Subcutaneous preadipocyte (primary cell): ENCODE data around the gene PSAP. TPM values are rescaled to one million over a fixed set of nuclear protein-coding genes. Genes with fewer than 3 reads are reported as not detected.

Source experiments
- small RNA-seq: library from RNA; depleted of rRNA; stranded (forward); fragments of <200 nt; gene quantifications from one replicate; pipeline ENCODE3, GENCODE V24; 2012
- total RNA-seq: library from RNA; depleted of rRNA; stranded (reverse); fragments of >200 nt; gene quantifications from 2 replicates; pipeline ENCODE4 v1.2.3, GENCODE V29; 2012

PSAP gene
- 371 and 686 TPM in 2 replicates for total RNA-seq

GRCh38 chr10:71850743-71851464 is at the start of gene PSAP:
PSAP (minus strand) TSS chr10:71851251; CDS start chr10:71851221, 30 bp downstream.

GRCh38 chr10:71773221-71773971 is 77.7 kb downstream of the PSAP start, which contains the start of gene VSIR:
VSIR (minus strand) TSS chr10:71773520; CDS start chr10:71773439, 81 bp downstream.

Small RNA genes lying within 50 kb of the gene (small RNA-seq; reads per million reads assigned to genes)
- gene MIR7152 (not detected), gene RNU7-38P (0.11 reads per million)

Other genes starting within 250 kb of the PSAP start
- under 0.01 and 0.20 TPM in 2 replicates for gene C10orf105, start 131.5 kb downstream of the PSAP start, total RNA-seq
- 15.2 and 20.6 TPM in 2 replicates for gene VSIR, start 77.7 kb downstream of the PSAP start, total RNA-seq
- gene CHST3, start 113.1 kb upstream of the PSAP start, total RNA-seq = 20.9 and 23.5 TPM in 2 replicates
- under 0.01 and 0.20 TPM in 2 replicates for gene SPOCK2, start 237.3 kb upstream of the PSAP start, total RNA-seq